IPS DF 19.7 (cell line): Measurements from ENCODE around the gene ACTL6A.
"Not testable (repeated sequence)": the region's sequence is repeated elsewhere in the genome, so short reads cannot be mapped to it uniquely, and the experiment has no call there.

Experiments
- DNase-seq: peaks from one replicate; pipeline ENCODE4 v3.0.0-alpha.2; 2013; ENCODE audit warnings: low read depth, low spot score

ACTL6A gene

GRCh38 chr3:179562591-179563270 is at the start of gene ACTL6A:
TSS of gene ACTL6A (plus strand) at chr3:179562926. CDS start at chr3:179563093, 167 bp downstream.
- DNase-seq, result peak; percentile 95

GRCh38 chr3:179513862-179514261 is 48.9 kb upstream of the ACTL6A start:
- no peak for DNase-seq

GRCh38 chr3:179516461-179517251 is 46.1 kb upstream of the ACTL6A start:
- DNase-seq, result not testable (repeated sequence)

GRCh38 chr3:179526482-179526881 is 36.2 kb upstream of the ACTL6A start:
- no peak for DNase-seq

GRCh38 chr3:179526989-179527391 is 35.7 kb upstream of the ACTL6A start:
- peak; percentile 90 for DNase-seq

GRCh38 chr3:179528772-179529171 is 34.0 kb upstream of the ACTL6A start:
- no peak for DNase-seq

- DNase-seq, result no peak
These were observed 31.1 kb upstream of the ACTL6A start for GRCh38 chr3:179531576-179531975.

- no peak for DNase-seq
These were observed 29.5 kb upstream of the ACTL6A start for GRCh38 chr3:179533274-179533673.

GRCh38 chr3:179536256-179536655 is 26.5 kb upstream of the ACTL6A start:
- DNase-seq, result no peak

- DNase-seq, result no peak
These were observed 21.6 kb upstream of the ACTL6A start for GRCh38 chr3:179541094-179541493.

GRCh38 chr3:179541596-179541995 is 21.1 kb upstream of the ACTL6A start:
- no peak for DNase-seq

GRCh38 chr3:179542375-179542774 is 20.4 kb upstream of the ACTL6A start:
- DNase-seq, result no peak

GRCh38 chr3:179544981-179545645 is 17.6 kb upstream of the ACTL6A start:
- no peak for DNase-seq

GRCh38 chr3:179546814-179547241 is 15.9 kb upstream of the ACTL6A start:
- no peak for DNase-seq

GRCh38 chr3:179551349-179552105 is 11.2 kb upstream of the ACTL6A start:
- DNase-seq, result no peak

- no peak for DNase-seq
These were observed 3.9 kb upstream of the ACTL6A start for GRCh38 chr3:179558742-179559364.

- DNase-seq, result no peak
These were observed 1.9 kb upstream of the ACTL6A start for GRCh38 chr3:179560791-179561190.

- DNase-seq, result no peak
These were observed 601 bp downstream of the ACTL6A start for GRCh38 chr3:179563271-179563783.

- no peak for DNase-seq
These were observed 2.8 kb downstream of the ACTL6A start for GRCh38 chr3:179565496-179565895.

GRCh38 chr3:179580992-179581391 is 18.3 kb downstream of the ACTL6A start:
- no peak for DNase-seq

GRCh38 chr3:179589143-179589542 is 26.4 kb downstream of the ACTL6A start:
- DNase-seq, result no peak
